ENCODE data around the gene PRIM1. TPM values are rescaled to one million over a fixed set of nuclear protein-coding genes. Genes with fewer than 3 reads are reported as not detected.
"Not testable (repeated sequence)": the region's sequence is repeated elsewhere in the genome, so short reads cannot be mapped to it uniquely, and the experiment has no call there.

The PRIM1 gene
- total and polyA plus RNA-seq, 7 experiments from 2014 or later = 11.5 to 55.1 (median 27.5) TPM

- Mint-ChIP-seq H3K9me3 (peaks cover 0 to 2% (median 0%) of the 10 kb centered on the region in 11 donors), H3K27ac (peak overlapping the region in 5 of 9 donors; percentile 16 to 58 (median 34)), H3K4me1 (peaks cover 19 to 40% (median 36%) of the 10 kb centered on the region in 7 donors), H3K27me3 (peaks cover 0 to 1% (median 0%) of the 10 kb centered on the region in 5 donors), H3K36me3 (peaks cover 7 to 16% (median 11%) of the 10 kb centered on the region in 5 donors), H3K4me3 (peak overlapping the region in 7 of 10 donors; percentile 8 to 76 (median 40))
- DNase-seq = no peak
- Histone ChIP-seq H3K9me3 (ENCODE audit: control insufficient read depth in 2 of 3, low read length in 3 of 3) (no peaks in the 10 kb centered on the region), H3K36me3 (ENCODE audit: control insufficient read depth in 2 of 3, insufficient read depth in 3 of 3, low read length in 3 of 3) (peaks cover 0 to 14% (median 0%) of the 10 kb centered on the region in 3 experiments), H3K4me3 (ENCODE audit: low read length) (no peak overlapping the region), H3K27ac (ENCODE audit: low read depth, low read length) (no peak overlapping the region), H3K4me1 (ENCODE audit: control insufficient read depth in 2 of 2, insufficient read depth in 2 of 2, low read length in 2 of 2) (peaks cover 3 to 7% of the 10 kb centered on the region in 2 donors), H3K27me3 (ENCODE audit: control insufficient read depth in 2 of 2, insufficient read depth in 2 of 2, low read length in 2 of 2) (no peaks in the 10 kb centered on the region)
- intact Hi-C loops (cut with micrococcal nuclease) = loop anchor here in 1 of 2 donors (10.0 kb wide), 2 partner anchors 431 to 1001 kb away; partner anchors contain the start of genes CDK4 and MARCHF9
- ATAC-seq = no peak
- CTCF ChIA-PET = interaction anchor here (0.6 to 1.8 kb wide), 8 partner anchors 9 to 460 kb away, joined by 3 to 8 read pairs (median 4); partner anchors contain the start of genes NAB2, STAT6 and TAC3
- POLR2A ChIA-PET = interaction anchor here (0.7 to 3.0 kb wide), 3 partner anchors 28 to 969 kb away, joined by 3 to 21 read pairs (median 5); partner anchors contain the start of genes NACA and PTGES3
Measured at GRCh38 chr12:56753566-56753965, 1.4 kb upstream of the PRIM1 start.

DNA sequence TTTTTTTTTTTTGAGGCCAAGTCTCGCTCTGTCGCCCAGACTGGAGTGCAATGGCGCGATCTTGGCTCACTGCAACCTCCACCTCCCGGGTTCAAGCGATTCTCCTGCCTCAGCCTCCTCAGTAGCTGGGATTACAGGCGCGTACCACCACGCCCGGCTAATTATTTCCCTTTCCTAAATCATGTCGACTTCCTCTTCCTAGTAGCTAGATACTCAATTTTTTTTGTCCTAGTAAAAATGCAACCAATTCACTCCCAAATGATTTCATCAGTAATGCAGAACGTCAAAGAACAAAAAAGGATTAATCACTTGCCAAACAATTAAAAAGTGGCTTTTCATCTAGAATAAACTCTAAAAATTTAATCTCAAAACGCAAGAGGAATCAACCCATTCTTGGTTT is 1.5 kb downstream of the PRIM1 start:
- Mint-ChIP-seq H3K4me3 (peak overlapping the region in 7 of 10 donors; percentile 33 to 98 (median 92)), H3K27ac (peak overlapping the region in 7 of 9 donors; percentile 33 to 97 (median 80)), H3K4me1 (peaks cover 22 to 49% (median 40%) of the 10 kb centered on the region in 7 donors), H3K36me3 (peaks cover 15 to 31% (median 26%) of the 10 kb centered on the region in 5 donors)
- ChIA-PET POLR2A (interaction anchor here (0.9 to 3.0 kb wide), 7 partner anchors 17 to 361 kb away, joined by 3 to 21 read pairs (median 8); partner anchors contain the start of genes NACA, PTGES3 and STAT6), CTCF (interaction anchor here (0.7 to 1.6 kb wide), 3 partner anchors 25 to 1001 kb away, joined by 3 to 6 read pairs (median 3); partner anchors contain the start of gene NACA)
- Histone ChIP-seq H3K4me3 (ENCODE audit: low read length) (peak overlapping the region; percentile 98), H3K36me3 (ENCODE audit: control insufficient read depth in 2 of 3, insufficient read depth in 3 of 3, low read length in 3 of 3) (peaks cover 0 to 26% (median 11%) of the 10 kb centered on the region in 3 experiments)
- H3K27me3 Mint-ChIP-seq; ATAC-seq; H3K9me3 Mint-ChIP-seq; H3K4me1 ChIP-seq (ENCODE audit: control insufficient read depth in 2 of 2, insufficient read depth in 2 of 2, low read length in 2 of 2); H3K9me3 ChIP-seq (ENCODE audit: control insufficient read depth in 2 of 3, low read length in 3 of 3); H3K27ac ChIP-seq (ENCODE audit: low read depth, low read length); H3K27me3 ChIP-seq (ENCODE audit: control insufficient read depth in 2 of 2, insufficient read depth in 2 of 2, low read length in 2 of 2); DNase-seq: not testable (repeated sequence)
- intact Hi-C loops (cut with micrococcal nuclease) = loop anchor here in 1 of 2 donors (10.0 kb wide), 2 partner anchors 434 to 1004 kb away; partner anchors contain the start of genes CDK4 and MARCHF9

- Mint-ChIP-seq H3K27me3 (no peaks in the 10 kb centered on the region), H3K36me3 (peaks cover 15 to 33% (median 26%) of the 10 kb centered on the region in 5 donors)
Measured at GRCh38 chr12:56749853-56750252, 2.3 kb downstream of the PRIM1 start.

GRCh38 chr12:56749359-56749758 is 2.8 kb downstream of the PRIM1 start:
- CTCF ChIA-PET = interaction anchor here (0.6 to 1.2 kb wide), 2 partner anchors 67 to 314 kb away, joined by 5 to 8 read pairs; no protein-coding TSS in a partner anchor
- ATAC-seq (no peak), DNase-seq (no peak)
- no peak overlapping the region for H3K4me3 ChIP-seq (ENCODE audit: low read length)
- POLR2A ChIA-PET = interaction anchor here (0.7 to 1.3 kb wide), 3 partner anchors 24 to 590 kb away, joined by 3 to 4 read pairs (median 3); partner anchors contain the start of gene NACA
- H3K27me3 Mint-ChIP-seq = no peaks in the 10 kb centered on the region
- no peaks in the 10 kb centered on the region for H3K9me3 Mint-ChIP-seq
- no peak overlapping the region for H3K27ac ChIP-seq (ENCODE audit: low read depth, low read length)
- peaks cover 20 to 49% (median 40%) of the 10 kb centered on the region in 7 donors for H3K4me1 Mint-ChIP-seq
- H3K9me3 ChIP-seq (ENCODE audit: control insufficient read depth in 2 of 3, low read length in 3 of 3) = no peaks in the 10 kb centered on the region
- intact Hi-C loops (cut with micrococcal nuclease) = no loop called here
- H3K4me3 Mint-ChIP-seq = peak overlapping the region in 3 of 10 donors; percentile 63 to 92 (median 72)
- H3K36me3 Mint-ChIP-seq = peaks cover 15 to 34% (median 26%) of the 10 kb centered on the region in 5 donors
- no peaks in the 10 kb centered on the region for H3K27me3 ChIP-seq (ENCODE audit: control insufficient read depth in 2 of 2, insufficient read depth in 2 of 2, low read length in 2 of 2)
- peaks cover 3 to 7% of the 10 kb centered on the region in 2 donors for H3K4me1 ChIP-seq (ENCODE audit: control insufficient read depth in 2 of 2, insufficient read depth in 2 of 2, low read length in 2 of 2)
- H3K27ac Mint-ChIP-seq = peak overlapping the region in 8 of 9 donors; percentile 28 to 93 (median 64)
- H3K36me3 ChIP-seq (ENCODE audit: control insufficient read depth in 2 of 3, insufficient read depth in 3 of 3, low read length in 3 of 3) = peaks cover 3 to 35% (median 13%) of the 10 kb centered on the region in 3 experiments

More at GRCh38 chr12:56749853-56750252, 2.3 kb downstream of the PRIM1 start:
- no peak overlapping the region for H3K4me3 ChIP-seq (ENCODE audit: low read length)
- peak overlapping the region; percentile 61 to 93 (median 73) for H3K27ac Mint-ChIP-seq
- H3K4me1 Mint-ChIP-seq = peaks cover 20 to 49% (median 40%) of the 10 kb centered on the region in 7 donors
- H3K27me3 ChIP-seq (ENCODE audit: control insufficient read depth in 2 of 2, insufficient read depth in 2 of 2, low read length in 2 of 2) = no peaks in the 10 kb centered on the region
- no peaks in the 10 kb centered on the region for H3K9me3 ChIP-seq (ENCODE audit: control insufficient read depth in 2 of 3, low read length in 3 of 3)
- ATAC-seq (no peak), DNase-seq (no peak)
- peaks cover 0 to 30% (median 13%) of the 10 kb centered on the region in 3 experiments for H3K36me3 ChIP-seq (ENCODE audit: control insufficient read depth in 2 of 3, insufficient read depth in 3 of 3, low read length in 3 of 3)
- CTCF ChIA-PET = interaction anchor here (0.6 to 1.2 kb wide), 2 partner anchors 67 to 313 kb away, joined by 5 to 8 read pairs; no protein-coding TSS in a partner anchor
- H3K27ac ChIP-seq (ENCODE audit: low read depth, low read length) = no peak overlapping the region
- intact Hi-C loops (cut with micrococcal nuclease) = loop anchor here in 1 of 2 donors (10.0 kb wide), 2 partner anchors 435 to 1005 kb away; partner anchors contain the start of genes CDK4 and MARCHF9
- POLR2A ChIA-PET = interaction anchor here (0.7 to 1.3 kb wide), 3 partner anchors 16 to 590 kb away, joined by 3 to 4 read pairs (median 3); no protein-coding TSS in a partner anchor
- H3K9me3 Mint-ChIP-seq = no peaks in the 10 kb centered on the region
- H3K4me1 ChIP-seq (ENCODE audit: control insufficient read depth in 2 of 2, insufficient read depth in 2 of 2, low read length in 2 of 2) = peaks cover 3 to 7% of the 10 kb centered on the region in 2 donors
- H3K4me3 Mint-ChIP-seq = peak overlapping the region; percentile 43 to 94 (median 77)

DNA sequence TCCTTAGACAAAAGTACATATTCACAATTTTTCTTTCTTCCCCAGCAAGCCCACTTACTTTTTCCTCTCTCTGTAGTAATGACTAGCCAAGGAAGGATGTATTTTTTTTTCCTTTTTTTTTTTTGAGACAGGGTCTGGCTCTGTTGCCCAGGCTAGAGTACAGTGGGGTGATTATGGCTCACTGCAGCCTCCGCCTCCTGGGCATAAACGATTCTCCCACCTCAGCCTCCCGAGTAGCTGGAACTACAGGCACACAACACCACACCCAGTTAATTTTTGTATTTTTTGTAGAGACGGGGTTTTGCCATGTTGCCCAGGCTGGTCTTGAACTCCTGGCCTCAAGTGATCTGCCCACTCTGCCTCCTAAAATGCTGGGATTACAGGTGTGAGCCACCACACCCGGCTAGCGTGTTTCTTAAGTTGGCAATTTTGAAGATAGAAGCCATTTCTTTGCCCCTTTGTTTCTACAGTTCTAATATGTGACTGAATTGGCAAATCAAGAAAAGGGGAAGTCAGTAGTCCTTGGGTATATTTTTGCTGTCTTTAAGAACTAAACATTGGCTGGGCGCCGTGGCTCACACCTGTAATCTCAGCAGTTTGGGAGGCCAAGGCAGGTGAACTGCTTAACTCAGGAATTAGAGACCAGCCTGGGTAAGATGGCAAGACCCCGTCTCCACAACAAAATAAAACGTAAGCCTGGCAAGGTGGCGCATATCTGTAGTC is 23.8 kb downstream of the PRIM1 start:
- no peak for ATAC-seq
- Mint-ChIP-seq H3K4me1 (peaks cover 11 to 22% (median 18%) of the 10 kb centered on the region in 7 donors), H3K9me3 (no peaks in the 10 kb centered on the region), H3K4me3 (no peak overlapping the region), H3K27me3 (no peaks in the 10 kb centered on the region), H3K27ac (peak overlapping the region in 1 of 9 donors; percentile 19), H3K36me3 (peaks cover 4 to 31% (median 15%) of the 10 kb centered on the region in 5 donors)
- ChIA-PET POLR2A (interaction anchor here (4.0 kb wide), 1 partner anchor 41 kb away, joined by 104 read pairs; the partner anchor contains the start of gene PTGES3), CTCF (no interaction called here)
- intact Hi-C loops (cut with micrococcal nuclease) = loop anchor here in 1 of 2 donors (5.0 to 10.0 kb wide), 2 partner anchors 797 to 901 kb away; partner anchors contain the start of genes DDIT3, DNAJC14 and MBD6
- Histone ChIP-seq H3K9me3 (ENCODE audit: control insufficient read depth in 2 of 3, low read length in 3 of 3) (no peaks in the 10 kb centered on the region), H3K36me3 (ENCODE audit: control insufficient read depth in 2 of 3, insufficient read depth in 3 of 3, low read length in 3 of 3) (peaks cover 0 to 34% (median 0%) of the 10 kb centered on the region in 3 experiments), H3K27ac (ENCODE audit: low read depth, low read length) (no peak overlapping the region), H3K4me3 (ENCODE audit: low read length) (no peak overlapping the region), H3K4me1 (ENCODE audit: control insufficient read depth in 2 of 2, insufficient read depth in 2 of 2, low read length in 2 of 2) (peaks cover 10 to 12% of the 10 kb centered on the region in 2 donors), H3K27me3 (ENCODE audit: control insufficient read depth in 2 of 2, insufficient read depth in 2 of 2, low read length in 2 of 2) (no peaks in the 10 kb centered on the region)
- DNase-seq = no peak
